H1 (cell line): ENCODE data around the gene KEL. TPM values are rescaled to one million over a fixed set of nuclear protein-coding genes. Genes with fewer than 3 reads are reported as not detected.

ENCODE experiments used
- CTCF ChIA-PET: fragments of 300-600 bp; sonication (Branson Sonifier 250); formaldehyde crosslinking; loops from one replicate; lab custom pipeline; 2021; ENCODE audit not compliant: partially characterized antibody; lab: Charles Lee
- POLR2A ChIA-PET: fragments of 300-600 bp; sonication (Branson Sonifier 250); formaldehyde crosslinking; loops from one replicate; lab custom pipeline; 2021; ENCODE audit warnings: inconsistent platforms; ENCODE audit not compliant: partially characterized antibody; lab: Charles Lee
- DNase-seq, 2 experiments: peaks; one replicate each; pipeline versions ENCODE4 v3.0.0 to v3.0.0-alpha.2; 2010 to 2022; ENCODE audit warnings: low spot score in 2 of 2, low read depth in 1 of 2, mixed read lengths in 1 of 2
- FAIRE-seq: peaks from 2 replicates; lab custom pipeline; 2011; peaks lifted over from hg19 to GRCh38; lab: Jason Lieb, UNC
- H2AFZ ChIP-seq: 2 replicates; pipeline ENCODE4 v1.8.1; 2012; ENCODE audit warnings: low read length, inconsistent platforms
- H2AK5ac ChIP-seq: 2 replicates; pipeline ENCODE4 v1.6.1; 2013; ENCODE audit warnings: low read depth, low read length
- H2BK120ac ChIP-seq: replicated peaks from 2 replicates; pipeline ENCODE3; 2013; ENCODE audit warnings: low read depth, low read length, inconsistent platforms
- H2BK12ac ChIP-seq: 2 replicates; pipeline ENCODE4 v1.6.1; 2013; ENCODE audit warnings: low read depth, low read length
- H2BK15ac ChIP-seq: 2 replicates; pipeline ENCODE4 v1.6.1; 2013; ENCODE audit warnings: low read length
- H2BK20ac ChIP-seq: 2 replicates; pipeline ENCODE4 v1.6.1; 2013; ENCODE audit warnings: low read length
- H2BK5ac ChIP-seq: 2 replicates; pipeline ENCODE4 v1.6.1; 2013; ENCODE audit warnings: low read depth, low read length
- H3K14ac ChIP-seq: 2 replicates; pipeline ENCODE4 v1.6.1; 2013; ENCODE audit warnings: inconsistent platforms; ENCODE audit not compliant: insufficient read length
- H3K18ac ChIP-seq: 2 replicates; pipeline ENCODE4 v1.6.1; 2013; ENCODE audit warnings: low read length; ENCODE audit errors: extremely low read depth
- H3K23ac ChIP-seq: 2 replicates; pipeline ENCODE4 v1.6.1; 2013; ENCODE audit warnings: inconsistent platforms; ENCODE audit not compliant: insufficient read length
- H3K23me2 ChIP-seq: 2 replicates; pipeline ENCODE4 v1.6.1; 2013; ENCODE audit warnings: low read depth, low read length
- H3K27ac ChIP-seq: 2 replicates; pipeline ENCODE4 v1.6.1; 2011; ENCODE audit warnings: low read depth, low read length, inconsistent platforms
- H3K27me3 ChIP-seq, 4 experiments: replicated peaks in 1 of 4; 1 replicate in 1 of 4; 2 replicates in 3 of 4; pipeline versions ENCODE4 v1.6.1 to v1.8.1; 2011 to 2013; ENCODE audit warnings: low read length in 3 of 4, mild to moderate bottlenecking in 3 of 4, inconsistent platforms in 2 of 4, mixed read lengths in 2 of 4, moderate library complexity in 1 of 4; ENCODE audit not compliant: control insufficient read depth in 3 of 4, insufficient read depth in 3 of 4; ENCODE audit errors: extremely low read depth in 1 of 4
- H3K36me3 ChIP-seq, 4 experiments: 2 replicates each; pipeline versions ENCODE4 v1.6.1 to v1.8.1; 2011 to 2013; ENCODE audit warnings: mild to moderate bottlenecking in 4 of 4, low read length in 3 of 4, moderate library complexity in 2 of 4, control low read depth in 1 of 4, inconsistent platforms in 1 of 4; ENCODE audit not compliant: insufficient read depth in 4 of 4, control insufficient read depth in 2 of 4
- H3K4ac ChIP-seq: replicated peaks from 2 replicates; pipeline ENCODE3; 2013; ENCODE audit warnings: low read length, low read depth, mixed read lengths, inconsistent platforms; ENCODE audit not compliant: insufficient read length
- H3K4me1 ChIP-seq, 4 experiments: replicated peaks in 1 of 4; 1 replicate in 1 of 4; 2 replicates in 3 of 4; pipeline versions ENCODE4 v1.6.1 to v1.8.1; 2011 to 2013; ENCODE audit warnings: low read length in 3 of 4, inconsistent platforms in 2 of 4, mixed read lengths in 1 of 4; ENCODE audit not compliant: insufficient read depth in 4 of 4, control insufficient read depth in 3 of 4
- H3K4me2 ChIP-seq, 2 experiments: 2 replicates each; pipeline versions ENCODE4 v1.6.1 to v1.8.1; 2011 to 2013; ENCODE audit warnings: low read depth in 2 of 2, low read length in 2 of 2, control low read depth in 1 of 2, inconsistent platforms in 1 of 2, mild to moderate bottlenecking in 1 of 2; ENCODE audit not compliant: insufficient read depth in 1 of 2
- H3K4me3 ChIP-seq, 4 experiments: fragments of 200-600, 300-600 bp in 1 of 4; sonication (generic), shearing (Covaris generic), sonication (Bioruptor Twin) in 1 of 4; 2 replicates each; pipeline versions ENCODE4 v1.5.1 to v1.8.1; 2011 to 2016; ENCODE audit warnings: low read length in 4 of 4, low read depth in 3 of 4, control low read depth in 2 of 4, inconsistent platforms in 2 of 4, mild to moderate bottlenecking in 2 of 4, mixed read lengths in 1 of 4, moderate library complexity in 1 of 4; ENCODE audit not compliant: insufficient read depth in 2 of 4; ENCODE audit errors: extremely low read depth in 1 of 4
- H3K56ac ChIP-seq: replicated peaks from 2 replicates; pipeline ENCODE3; 2013; ENCODE audit warnings: low read depth, mild to moderate bottlenecking, mixed read lengths, low read length, inconsistent platforms; ENCODE audit not compliant: insufficient read length
- H3K79me1 ChIP-seq: 2 replicates; pipeline ENCODE4 v1.6.1; 2013; ENCODE audit warnings: low read depth, low read length, control low read depth
- H3K79me2 ChIP-seq, 2 experiments: 2 replicates each; pipeline versions ENCODE4 v1.6.1 to v1.8.1; 2012 to 2013; ENCODE audit warnings: low read length in 2 of 2, mild to moderate bottlenecking in 2 of 2, inconsistent platforms in 1 of 2; ENCODE audit not compliant: insufficient read depth in 2 of 2, control insufficient read depth in 1 of 2
- H3K9ac ChIP-seq, 4 experiments: replicated peaks in 1 of 4; 1 replicate in 1 of 4; 2 replicates in 3 of 4; pipeline versions ENCODE4 v1.6.1 to v1.8.1; 2011 to 2013; ENCODE audit warnings: low read depth in 3 of 4, low read length in 3 of 4, control low read depth in 2 of 4, mild to moderate bottlenecking in 2 of 4, moderate library complexity in 2 of 4, inconsistent platforms in 1 of 4; ENCODE audit errors: extremely low read depth in 1 of 4
- H3K9me3 ChIP-seq, 2 experiments: 2 replicates each; pipeline versions ENCODE4 v1.6.1 to v1.8.1; 2012 to 2013; ENCODE audit warnings: mild to moderate bottlenecking in 2 of 2, moderate library complexity in 2 of 2, control low read depth in 1 of 2, inconsistent platforms in 1 of 2, low read depth in 1 of 2, low read length in 1 of 2, mixed read lengths in 1 of 2; ENCODE audit not compliant: insufficient read depth in 2 of 2
- H4K20me1 ChIP-seq, 2 experiments: replicated peaks in 1 of 2; 2 replicates each; pipeline versions ENCODE3 to v1.8.1; 2011 to 2013; ENCODE audit warnings: inconsistent platforms in 2 of 2, low read length in 2 of 2, mild to moderate bottlenecking in 1 of 2; ENCODE audit not compliant: insufficient read depth in 2 of 2, control insufficient read depth in 1 of 2
- H4K5ac ChIP-seq: 2 replicates; pipeline ENCODE4 v1.6.1; 2013; ENCODE audit warnings: low read length, low read depth, mixed read lengths, inconsistent platforms; ENCODE audit not compliant: insufficient read length
- H4K8ac ChIP-seq: 2 replicates; pipeline ENCODE4 v1.8.0; 2013; ENCODE audit warnings: mild to moderate bottlenecking, moderate library complexity, low read length, inconsistent platforms; ENCODE audit not compliant: insufficient read depth; ENCODE audit errors: extremely low read depth
- H4K91ac ChIP-seq: replicated peaks from 2 replicates; pipeline ENCODE3; 2013; ENCODE audit warnings: low read length, mixed read lengths, inconsistent platforms; ENCODE audit not compliant: insufficient read length
- CEBPB ChIP-seq: IDR thresholded peaks from 2 replicates; pipeline ENCODE4 v1.6.1; 2012; ENCODE audit warnings: low read depth, low read length
- FOSL1 ChIP-seq: IDR thresholded peaks from 2 replicates; pipeline ENCODE4 v1.6.1; 2011; ENCODE audit warnings: mild to moderate bottlenecking, low read depth, low read length, moderate library complexity; ENCODE audit not compliant: insufficient read depth
- POLR2AphosphoS5 ChIP-seq: IDR thresholded peaks from 2 replicates; pipeline ENCODE4 v1.6.1; 2011; ENCODE audit warnings: low read depth, low read length
- SIN3A ChIP-seq, 2 experiments: IDR thresholded peaks in 1 of 2; conservative IDR thresholded peaks in 1 of 2; 2 replicates each; pipeline ENCODE4 v1.6.1; 2011 to 2012; ENCODE audit warnings: low read length in 2 of 2, improper control_type of control experiment in 1 of 2, low read depth in 1 of 2, mild to moderate bottlenecking in 1 of 2
- SP2 ChIP-seq: IDR thresholded peaks from 2 replicates; pipeline ENCODE4 v1.6.1; 2012; ENCODE audit warnings: mild to moderate bottlenecking, low read length, inconsistent platforms
- SRF ChIP-seq: IDR thresholded peaks from 2 replicates; pipeline ENCODE4 v1.6.1; 2011; ENCODE audit warnings: mild to moderate bottlenecking, low read depth, low read length, moderate library complexity
- YY1 ChIP-seq: IDR thresholded peaks from 2 replicates; pipeline ENCODE4 v1.6.1; 2011; ENCODE audit warnings: low read depth, mild to moderate bottlenecking, low read length
- WGBS, 2 experiments: shearing (Covaris generic) in 1 of 2; methylation state at CpG; one replicate each; pipeline versions ENCODE4 v1.1.6 to v1.1.7; 2013 to 2015; ENCODE audit warnings: low lambda C conversion rate in 2 of 2, mixed read lengths in 2 of 2, inconsistent platforms in 1 of 2, low coverage in 1 of 2, missing lambda C conversion rate in 1 of 2; ENCODE audit not compliant: insufficient replicate concordance in 2 of 2, insufficient coverage in 1 of 2, insufficient read length in 1 of 2; ENCODE audit errors: extremely low coverage in 1 of 2, missing lambda C conversion rate in 1 of 2; 5-methylcytosine and 5-hydroxymethylcytosine counted together
- polyA plus RNA-seq, 7 experiments: library from polyadenylated mRNA; depleted of rRNA in 3 of 7; stranded (reverse) in 5 of 7; unstranded in 2 of 7; fragments of >200 nt in 5 of 7; fragments of 200-250 nt in 2 of 7; gene quantifications; 1 replicate in 5 of 7; 2 replicates in 1 of 7; 4 replicates in 1 of 7; pipeline versions ENCODE4 v1.2.1 to v1.2.3, GENCODE V29; 2011 to 2013; ENCODE audit warnings: missing spikeins in 2 of 7, mixed read lengths in 2 of 7
- total RNA-seq: library from RNA; stranded (reverse); fragmentation: NEBNext Ultra II Directional; extraction: Animal tissue kit (Norgen Biotek cat#: 25700); gene quantifications from 2 replicates; pipeline ENCODE4 v1.2.1, GENCODE V29; 2021

The KEL gene
- total and polyA plus RNA-seq, 2 of the 8 experiments (the other 6 are each of a cell fraction or from before 2014, with no cell fraction given): 1.8 to 1.9 TPM

DNA sequence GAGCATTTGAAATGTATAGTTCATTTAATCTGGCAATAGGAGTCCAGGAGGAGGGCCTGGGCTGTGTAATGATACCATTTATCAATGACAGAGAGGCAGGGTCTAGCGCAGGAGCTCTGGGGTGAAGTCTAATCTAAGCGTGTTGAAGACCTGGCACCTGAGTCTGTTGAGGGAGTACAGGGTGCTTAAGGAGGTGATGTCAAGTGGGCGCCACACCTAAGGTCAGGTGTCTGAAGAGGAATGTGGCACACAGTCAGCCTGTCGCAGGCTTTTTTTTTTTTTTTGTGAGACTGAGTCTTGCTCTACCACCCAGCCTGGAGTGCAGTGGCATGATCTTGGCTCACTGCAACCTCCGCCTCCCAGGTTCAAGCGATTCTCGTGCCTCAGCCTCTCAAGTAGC, 20.6 kb downstream of the KEL start:
- no peak for FAIRE-seq
- CTCF ChIA-PET: interaction anchor here (0.7 to 3.4 kb wide), 7 partner anchors 11 to 337 kb away, joined by 3 to 10 read pairs (median 5); no protein-coding TSS in a partner anchor
- DNase-seq: no peak

More for the DNA sequence above, 20.6 kb downstream of the KEL start:
- H2BK20ac ChIP-seq: no peak overlapping the region
- no peak overlapping the region for H3K56ac ChIP-seq
- H3K4me2 ChIP-seq: no peak overlapping the region
- H2AFZ ChIP-seq: no peak overlapping the region
- no peaks in the 10 kb centered on the region; a peak in 1 of 7 replicates for H3K27me3 ChIP-seq
- no peak overlapping the region for H4K8ac ChIP-seq
- no peak overlapping the region for H4K5ac ChIP-seq
- no peak overlapping the region for H2AK5ac ChIP-seq
- H3K9me3 ChIP-seq: no peaks in the 10 kb centered on the region
- H3K18ac ChIP-seq: no peak overlapping the region
- TF ChIP-seq FOSL1: no peak
- no peak for TF ChIP-seq CEBPB
- no peak for TF ChIP-seq SP2
- TF ChIP-seq POLR2AphosphoS5: no peak
- TF ChIP-seq YY1: no peak
- TF ChIP-seq SIN3A (conservative IDR thresholded peaks at IDR 0.05 in 1 of 2, IDR thresholded peaks at IDR 0.05 in 1 of 2; ENCODE audit: low read depth in 1 of 2, low read length in 2 of 2): no peak
- TF ChIP-seq SRF: no peak
- H3K4ac ChIP-seq: no peak overlapping the region
- no peak overlapping the region for H3K4me3 ChIP-seq
- no peak overlapping the region for H3K14ac ChIP-seq
- H3K79me1 ChIP-seq: no peaks in the 10 kb centered on the region
- H3K23me2 ChIP-seq: no peaks in the 10 kb centered on the region
- H4K20me1 ChIP-seq: peaks cover 0 to 1% of the 10 kb centered on the region in 2 experiments
- H2BK15ac ChIP-seq: no peak overlapping the region
- no peaks in the 10 kb centered on the region for H3K4me1 ChIP-seq
- H2BK120ac ChIP-seq: no peak overlapping the region
- POLR2A ChIA-PET: no interaction called here
- no peak overlapping the region for H3K9ac ChIP-seq
- WGBS, 2 experiments: 93% methylated on average over 4 of the region's 7 CpGs; no CpG with 5 or more reads in 1 of the 2 experiments
- H2BK5ac ChIP-seq: no peak overlapping the region
- H3K23ac ChIP-seq: no peak overlapping the region
- H4K91ac ChIP-seq: no peak overlapping the region
- H3K27ac ChIP-seq: no peak overlapping the region
- no peaks in the 10 kb centered on the region for H3K36me3 ChIP-seq
- no peaks in the 10 kb centered on the region for H3K79me2 ChIP-seq
- H2BK12ac ChIP-seq: no peak overlapping the region
